Measurements from ENCODE around the gene ZNF581. TPM values are rescaled to one million over a fixed set of nuclear protein-coding genes. Genes with fewer than 3 reads are reported as not detected.

Gene ZNF581
- total and polyA plus RNA-seq, 4 donors = 2.1 to 7.3 (median 5.2) TPM

- peaks cover 25 to 42% (median 26%) of the 10 kb centered on the region in 4 donors for H3K36me3 ChIP-seq (ENCODE audit: control insufficient read depth in 4 of 4, insufficient read depth in 3 of 4, low read depth in 1 of 4, low read length in 3 of 4)
- H3K27ac ChIP-seq (ENCODE audit: low read depth in 1 of 2, low read length in 2 of 2) = no peak overlapping the region
- 70% methylated on average over 9 of the region's 9 CpGs for WGBS
- no peaks in the 10 kb centered on the region for H3K27me3 ChIP-seq (ENCODE audit: control insufficient read depth in 4 of 4, insufficient read depth in 4 of 4, low read length in 3 of 4)
- H3K9me3 ChIP-seq (ENCODE audit: control insufficient read depth in 4 of 4, low read length in 3 of 4) = no peaks in the 10 kb centered on the region
- no peak for TF ChIP-seq ATF3 (IDR thresholded peaks at IDR 0.05)
- no peak for TF ChIP-seq HNF4G (IDR thresholded peaks at IDR 0.05)
- no peak for TF ChIP-seq GABPA (IDR thresholded peaks at IDR 0.05 in 1 of 2, conservative IDR thresholded peaks at IDR 0.05 in 1 of 2)
- no peak for TF ChIP-seq RAD21 (IDR thresholded peaks at IDR 0.05)
- H3K4me3 ChIP-seq (ENCODE audit: low read depth in 1 of 3, low read length in 3 of 3) = no peak overlapping the region
- DNase-seq (ENCODE audit: low spot score) = no peak
- H3K9ac ChIP-seq (ENCODE audit: low read depth in 1 of 2, low read length in 2 of 2) = no peak overlapping the region
- peaks cover 8 to 36% (median 35%) of the 10 kb centered on the region in 4 donors for H3K4me1 ChIP-seq (ENCODE audit: control insufficient read depth in 4 of 4, insufficient read depth in 4 of 4, low read length in 3 of 4)
Observed at GRCh38 chr19:55659822-55660221, 16.4 kb downstream of the ZNF581 start.

GRCh38 chr19:55660404-55660803 is 17.0 kb downstream of the ZNF581 start:
- Histone ChIP-seq H3K27me3 (ENCODE audit: control insufficient read depth in 4 of 4, insufficient read depth in 4 of 4, low read length in 3 of 4) (no peaks in the 10 kb centered on the region), H3K4me1 (ENCODE audit: control insufficient read depth in 4 of 4, insufficient read depth in 4 of 4, low read length in 3 of 4) (peaks cover 8 to 36% (median 35%) of the 10 kb centered on the region in 4 donors), H3K4me3 (ENCODE audit: low read depth in 1 of 3, low read length in 3 of 3) (no peak overlapping the region), H3K9me3 (ENCODE audit: control insufficient read depth in 4 of 4, low read length in 3 of 4) (no peaks in the 10 kb centered on the region), H3K36me3 (ENCODE audit: control insufficient read depth in 4 of 4, insufficient read depth in 3 of 4, low read depth in 1 of 4, low read length in 3 of 4) (peaks cover 25 to 45% (median 27%) of the 10 kb centered on the region in 4 donors), H3K9ac (ENCODE audit: low read depth in 1 of 2, low read length in 2 of 2) (no peak overlapping the region), H3K27ac (ENCODE audit: low read depth in 1 of 2, low read length in 2 of 2) (no peak overlapping the region)
- no peak for DNase-seq (ENCODE audit: low spot score)
- TF ChIP-seq JUND (IDR thresholded peaks at IDR 0.05) (no peak), NR2F2 (IDR thresholded peaks at IDR 0.05) (no peak), SP1 (IDR thresholded peaks at IDR 0.05) (no peak), GABPA (IDR thresholded peaks at IDR 0.05 in 1 of 2, conservative IDR thresholded peaks at IDR 0.05 in 1 of 2) (no peak)
- WGBS = 88% methylated on average over 12 of the region's 12 CpGs

GRCh38 chr19:55660991-55661390 is 17.5 kb downstream of the ZNF581 start:
- TF ChIP-seq FOXA2 (IDR thresholded peaks at IDR 0.05) = no peak
- TF ChIP-seq FOXA1 (IDR thresholded peaks at IDR 0.05) = no peak
- TF ChIP-seq RAD21 (IDR thresholded peaks at IDR 0.05) = no peak
- Histone ChIP-seq H3K27ac (ENCODE audit: low read depth in 1 of 2, low read length in 2 of 2) (no peak overlapping the region), H3K9ac (ENCODE audit: low read depth in 1 of 2, low read length in 2 of 2) (no peak overlapping the region), H3K4me3 (ENCODE audit: low read depth in 1 of 3, low read length in 3 of 3) (no peak overlapping the region), H3K27me3 (ENCODE audit: control insufficient read depth in 4 of 4, insufficient read depth in 4 of 4, low read length in 3 of 4) (no peaks in the 10 kb centered on the region), H3K4me1 (ENCODE audit: control insufficient read depth in 4 of 4, insufficient read depth in 4 of 4, low read length in 3 of 4) (peaks cover 6 to 32% (median 30%) of the 10 kb centered on the region in 4 donors), H3K36me3 (ENCODE audit: control insufficient read depth in 4 of 4, insufficient read depth in 3 of 4, low read depth in 1 of 4, low read length in 3 of 4) (peaks cover 26 to 47% (median 31%) of the 10 kb centered on the region in 4 donors), H3K9me3 (ENCODE audit: control insufficient read depth in 4 of 4, low read length in 3 of 4) (no peaks in the 10 kb centered on the region)
- DNase-seq (ENCODE audit: low spot score) = no peak
- WGBS = 81% methylated on average over 16 of the region's 16 CpGs

- peaks cover 27 to 56% (median 39%) of the 10 kb centered on the region in 4 donors for H3K36me3 ChIP-seq (ENCODE audit: control insufficient read depth in 4 of 4, insufficient read depth in 3 of 4, low read depth in 1 of 4, low read length in 3 of 4)
- TF ChIP-seq EGR1 (IDR thresholded peaks at IDR 0.05; ENCODE audit: low read depth in 2 of 2) (no peak), FOXA1 (IDR thresholded peaks at IDR 0.05) (no peak), YY1 (IDR thresholded peaks at IDR 0.05) (no peak), ATF3 (IDR thresholded peaks at IDR 0.05) (no peak), REST (IDR thresholded peaks at IDR 0.05) (no peak), RAD21 (IDR thresholded peaks at IDR 0.05) (no peak), HNF4G (IDR thresholded peaks at IDR 0.05) (no peak), NR2F2 (IDR thresholded peaks at IDR 0.05) (no peak), CTCF (IDR thresholded peaks at IDR 0.05; ENCODE audit: low read depth, low read length, missing input control) (no peak), SP1 (IDR thresholded peaks at IDR 0.05) (no peak), JUND (IDR thresholded peaks at IDR 0.05) (no peak), ZBTB33 (IDR thresholded peaks at IDR 0.05) (no peak), GABPA (IDR thresholded peaks at IDR 0.05 in 1 of 2, conservative IDR thresholded peaks at IDR 0.05 in 1 of 2) (no peak)
- no peak overlapping the region for H3K9ac ChIP-seq (ENCODE audit: low read depth in 1 of 2, low read length in 2 of 2)
- H3K27ac ChIP-seq (ENCODE audit: low read depth in 1 of 2, low read length in 2 of 2) = no peak overlapping the region
- H3K4me1 ChIP-seq (ENCODE audit: control insufficient read depth in 4 of 4, insufficient read depth in 4 of 4, low read length in 3 of 4) = peaks cover 2 to 23% (median 22%) of the 10 kb centered on the region in 4 donors
- DNase-seq (ENCODE audit: low spot score) = no peak
- no peaks in the 10 kb centered on the region for H3K9me3 ChIP-seq (ENCODE audit: control insufficient read depth in 4 of 4, low read length in 3 of 4)
- H3K27me3 ChIP-seq (ENCODE audit: control insufficient read depth in 4 of 4, insufficient read depth in 4 of 4, low read length in 3 of 4) = no peaks in the 10 kb centered on the region
- WGBS = 69% methylated on average over 7 of the region's 7 CpGs
- H3K4me3 ChIP-seq (ENCODE audit: low read depth in 1 of 3, low read length in 3 of 3) = no peak overlapping the region
Observed at GRCh38 chr19:55661826-55662225, 18.4 kb downstream of the ZNF581 start.

All from liver (tissue), 9 donors.